Fibroblast of mammary gland (primary cell): ENCODE data around the gene PAFAH1B2.

Experiments
- DNase-seq: peaks from one replicate; pipeline ENCODE4 v3.0.0-alpha.2; 2010; ENCODE audit warnings: low read depth
- H3K4me3 ChIP-seq: 2 replicates; pipeline ENCODE4 v1.5.1; 2011; ENCODE audit warnings: low read depth, mild to moderate bottlenecking, low read length, moderate library complexity; ENCODE audit not compliant: control insufficient read depth
- CTCF ChIP-seq: conservative IDR thresholded peaks from 2 replicates; pipeline ENCODE4 v1.5.1; 2011; ENCODE audit warnings: low read depth, low read length, inconsistent platforms; ENCODE audit not compliant: control insufficient read depth, insufficient read depth

Gene PAFAH1B2

DNA sequence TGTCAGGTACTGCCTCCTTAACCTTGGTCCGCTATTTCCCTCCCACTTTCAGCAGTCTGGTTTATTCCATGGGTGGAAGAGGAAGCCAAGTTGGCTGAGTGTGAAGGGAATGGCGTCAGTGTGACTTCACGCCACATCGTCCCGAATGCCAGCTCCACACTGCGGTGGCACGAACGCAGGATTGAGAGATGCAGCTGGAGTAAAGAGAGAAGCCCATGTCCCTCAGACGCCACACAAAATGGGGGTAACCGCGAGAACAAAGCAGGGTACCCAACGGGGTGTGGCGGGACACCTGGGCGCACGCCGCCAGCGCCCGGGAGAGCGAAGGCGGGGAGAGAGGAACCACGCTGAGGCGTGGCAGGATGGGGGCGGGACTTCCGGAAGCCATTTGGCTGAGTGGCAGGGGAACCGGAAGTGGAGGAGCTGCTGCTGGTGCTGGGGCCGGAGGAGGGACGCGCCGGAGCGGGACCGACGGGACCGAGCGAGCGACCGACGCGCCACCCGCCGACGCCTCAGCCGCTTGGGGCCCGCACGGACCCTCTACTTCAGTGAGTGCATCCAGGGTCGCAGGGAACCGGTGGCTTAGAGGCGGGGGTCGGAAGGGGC, at the start of gene PAFAH1B2:
PAFAH1B2 (plus strand) TSS at position 417 of the 606 bp plus-strand sequence. CDS start 8,161 bp downstream, outside the sequence.
- peak; percentile 88 for DNase-seq
- TF ChIP-seq CTCF: no peak
- H3K4me3 ChIP-seq: peak within 1 kb of the TSS; percentile 97

GRCh38 chr11:117094776-117095175, 49.3 kb upstream of the PAFAH1B2 start:
- peak; percentile 44 for DNase-seq
- no peak for TF ChIP-seq CTCF
- H3K4me3 ChIP-seq: no peak overlapping the region

DNA sequence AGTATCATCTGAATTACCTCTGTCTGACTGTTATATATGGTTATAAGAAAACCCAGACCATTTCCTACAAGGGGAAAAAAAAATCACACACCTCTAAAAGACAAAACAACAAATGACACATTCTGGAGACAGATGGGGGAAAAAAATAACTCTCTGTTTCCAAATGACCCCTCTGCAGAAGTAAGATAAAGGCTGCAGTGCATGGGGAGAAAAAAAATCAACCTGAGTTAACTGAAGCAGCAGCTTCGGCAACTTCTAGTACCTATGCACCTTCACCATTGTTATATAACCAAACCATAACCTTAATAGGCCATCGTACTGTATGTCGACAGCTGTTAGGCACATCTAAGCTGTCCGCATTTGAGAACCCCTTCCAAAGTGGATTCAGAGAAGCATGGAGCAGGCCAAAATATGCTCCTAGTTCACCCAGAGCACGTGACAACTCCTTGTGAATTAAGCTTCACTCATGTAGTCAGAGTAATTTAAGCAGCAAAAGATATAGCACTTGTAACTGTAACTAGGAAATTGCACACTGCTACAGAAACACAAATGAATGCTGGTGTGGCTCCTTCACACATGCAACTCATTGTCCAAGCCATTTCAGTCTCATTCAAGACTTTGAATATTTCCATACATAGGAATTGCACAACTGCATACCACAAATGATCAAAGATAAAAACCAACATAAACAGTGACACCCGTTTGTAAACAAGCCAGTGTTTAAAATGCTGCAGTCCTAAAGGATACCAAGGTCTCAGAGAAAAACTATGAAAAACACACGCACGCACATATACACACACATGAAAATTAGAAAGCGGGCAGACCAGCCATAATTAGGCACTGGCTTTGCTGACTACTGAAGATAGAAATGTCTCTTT, 48.6 kb upstream of the PAFAH1B2 start:
- peak; percentile 44 for DNase-seq
- TF ChIP-seq CTCF: no peak
- H3K4me3 ChIP-seq: no peak overlapping the region

GRCh38 chr11:117096201-117096991, 47.7 kb upstream of the PAFAH1B2 start:
- TF ChIP-seq CTCF: no peak
- no peak for DNase-seq

DNA sequence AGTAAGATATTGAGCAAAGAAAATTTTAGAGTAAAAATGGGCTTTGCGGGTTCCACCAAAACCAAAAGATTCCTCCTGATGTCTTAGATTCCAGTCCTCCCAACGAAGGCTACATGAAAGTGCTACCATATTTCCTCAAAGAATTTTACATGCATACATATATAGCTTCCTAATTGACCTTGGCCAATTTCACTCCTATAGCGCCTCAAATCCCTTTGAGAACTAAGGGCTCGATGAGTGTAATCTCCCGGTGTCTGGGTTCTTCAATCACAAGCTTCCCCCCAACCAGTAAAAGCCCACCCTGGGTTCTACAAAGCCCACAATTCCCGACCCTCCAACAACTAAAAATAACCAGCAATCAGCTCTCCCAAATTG, 47.1 kb upstream of the PAFAH1B2 start:
- peak overlapping the region; percentile 86 for H3K4me3 ChIP-seq
- no peak for TF ChIP-seq CTCF
- no peak for DNase-seq

More at GRCh38 chr11:117096201-117096991, 47.7 kb upstream of the PAFAH1B2 start:
- peak overlapping the region; percentile 86 for H3K4me3 ChIP-seq
